Vagina (tissue), 2 donors: ENCODE measurements around the gene PLEKHJ1. TPM values are rescaled to one million over a fixed set of nuclear protein-coding genes. Genes with fewer than 3 reads are reported as not detected.

Experiments
- DNase-seq, 2 donors: peaks; one replicate each; pipeline ENCODE4 v3.0.0-alpha.2; 2017; ENCODE audit errors: extremely low spot score in 2 of 2
- H3K27ac ChIP-seq: fragments of 200-600 bp; sonication (generic); one replicate; pipeline ENCODE4 v1.5.1; 2019
- H3K27me3 ChIP-seq: fragments of 200-600 bp; sonication (generic); one replicate; pipeline ENCODE4 v1.5.1; 2019
- H3K36me3 ChIP-seq, 2 donors: fragments of 200-600 bp; sonication (generic); one replicate each; pipeline ENCODE4 v1.5.1; 2017 to 2019
- H3K4me1 ChIP-seq: fragments of 200-600 bp; sonication (generic); one replicate; pipeline ENCODE4 v1.5.1; 2019
- H3K4me3 ChIP-seq, 2 donors: fragments of 200-600 bp; sonication (generic); 1 replicate in 1 of 2; 2 replicates in 1 of 2; pipeline ENCODE4 v1.5.1; 2016 to 2019
- H3K9me3 ChIP-seq: fragments of 200-600 bp; sonication (generic); one replicate; pipeline ENCODE4 v1.5.1; 2019
- POLR2A ChIP-seq, 2 donors: fragments of 450-650 bp; IDR thresholded peaks; one replicate each; pipeline ENCODE4 v1.6.1; 2017; ENCODE audit warnings: antibody characterized with exemption in 2 of 2, mild to moderate bottlenecking in 2 of 2, moderate library complexity in 2 of 2
- POLR2AphosphoS5 ChIP-seq, 2 donors: sonication (generic); formaldehyde crosslinking; IDR thresholded peaks; one replicate each; pipeline ENCODE4 v1.9.0; 2017; ENCODE audit warnings: antibody characterized with exemption in 2 of 2, mild to moderate bottlenecking in 2 of 2, low read depth in 1 of 2; ENCODE audit not compliant: insufficient read depth in 1 of 2
- intact Hi-C: fragments of 100-400 bp; cut with DNase I; formaldehyde crosslinking; loops from one replicate; pipeline ENCODE4 v1.15.1; 2023
- total RNA-seq: library from RNA; depleted of rRNA; stranded (reverse); fragments of >200 nt; gene quantifications from one replicate; pipeline ENCODE4 v1.2.3, GENCODE V29; 2016
- TF ChIP-seq, protein P1 (sequence below), 3 experiments: fragments of 450-650 bp in 2 of 3; fragments of 200-600 bp in 1 of 3; sonication (generic) in 1 of 3; IDR thresholded peaks; one replicate each; pipeline ENCODE4 v1.5.1; 2017 to 2019; ENCODE audit warnings: antibody characterized with exemption in 3 of 3, mild to moderate bottlenecking in 2 of 3, moderate library complexity in 2 of 3

The PLEKHJ1 gene
- total RNA-seq, 1 donor from 2014 or later, result 30.7 TPM

DNA sequence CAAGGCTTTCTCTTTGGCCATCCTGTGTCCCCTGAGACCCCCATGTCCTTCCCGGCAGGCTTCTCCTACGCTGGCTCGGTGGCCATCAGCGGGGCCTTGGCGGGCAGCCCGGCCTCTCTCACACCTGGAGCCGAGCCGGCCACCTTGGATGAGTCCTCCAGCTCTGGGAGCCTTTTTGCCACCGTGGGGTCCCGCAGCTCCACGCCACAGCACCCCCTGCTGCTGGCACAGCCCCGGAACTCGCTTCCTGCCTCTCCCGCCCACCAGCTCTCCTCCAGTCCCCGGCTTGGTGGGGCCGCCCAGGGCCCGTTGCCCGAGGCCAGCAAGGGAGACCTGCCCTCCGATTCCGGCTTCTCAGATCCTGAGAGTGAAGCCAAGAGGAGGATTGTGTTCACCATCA lies 14.2 kb downstream of the PLEKHJ1 start:
- Histone ChIP-seq H3K4me3 (no peak overlapping the region), H3K36me3 (peaks cover 0 to 50% of the 10 kb centered on the region in 2 donors), H3K27ac (no peak overlapping the region), H3K9me3 (no peaks in the 10 kb centered on the region), H3K27me3 (no peaks in the 10 kb centered on the region), H3K4me1 (no peaks in the 10 kb centered on the region)
- no peak for DNase-seq
- intact Hi-C loops, result no loop called here
- TF ChIP-seq POLR2A (IDR thresholded peaks at IDR 0.05) (no peak), POLR2AphosphoS5 (IDR thresholded peaks at IDR 0.05; ENCODE audit: insufficient read depth in 1 of 2, low read depth in 1 of 2) (no peak)
- TF ChIP-seq, protein P1, sequence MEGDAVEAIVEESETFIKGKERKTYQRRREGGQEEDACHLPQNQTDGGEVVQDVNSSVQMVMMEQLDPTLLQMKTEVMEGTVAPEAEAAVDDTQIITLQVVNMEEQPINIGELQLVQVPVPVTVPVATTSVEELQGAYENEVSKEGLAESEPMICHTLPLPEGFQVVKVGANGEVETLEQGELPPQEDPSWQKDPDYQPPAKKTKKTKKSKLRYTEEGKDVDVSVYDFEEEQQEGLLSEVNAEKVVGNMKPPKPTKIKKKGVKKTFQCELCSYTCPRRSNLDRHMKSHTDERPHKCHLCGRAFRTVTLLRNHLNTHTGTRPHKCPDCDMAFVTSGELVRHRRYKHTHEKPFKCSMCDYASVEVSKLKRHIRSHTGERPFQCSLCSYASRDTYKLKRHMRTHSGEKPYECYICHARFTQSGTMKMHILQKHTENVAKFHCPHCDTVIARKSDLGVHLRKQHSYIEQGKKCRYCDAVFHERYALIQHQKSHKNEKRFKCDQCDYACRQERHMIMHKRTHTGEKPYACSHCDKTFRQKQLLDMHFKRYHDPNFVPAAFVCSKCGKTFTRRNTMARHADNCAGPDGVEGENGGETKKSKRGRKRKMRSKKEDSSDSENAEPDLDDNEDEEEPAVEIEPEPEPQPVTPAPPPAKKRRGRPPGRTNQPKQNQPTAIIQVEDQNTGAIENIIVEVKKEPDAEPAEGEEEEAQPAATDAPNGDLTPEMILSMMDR (IDR thresholded peaks at IDR 0.05), result no peak

DNA sequence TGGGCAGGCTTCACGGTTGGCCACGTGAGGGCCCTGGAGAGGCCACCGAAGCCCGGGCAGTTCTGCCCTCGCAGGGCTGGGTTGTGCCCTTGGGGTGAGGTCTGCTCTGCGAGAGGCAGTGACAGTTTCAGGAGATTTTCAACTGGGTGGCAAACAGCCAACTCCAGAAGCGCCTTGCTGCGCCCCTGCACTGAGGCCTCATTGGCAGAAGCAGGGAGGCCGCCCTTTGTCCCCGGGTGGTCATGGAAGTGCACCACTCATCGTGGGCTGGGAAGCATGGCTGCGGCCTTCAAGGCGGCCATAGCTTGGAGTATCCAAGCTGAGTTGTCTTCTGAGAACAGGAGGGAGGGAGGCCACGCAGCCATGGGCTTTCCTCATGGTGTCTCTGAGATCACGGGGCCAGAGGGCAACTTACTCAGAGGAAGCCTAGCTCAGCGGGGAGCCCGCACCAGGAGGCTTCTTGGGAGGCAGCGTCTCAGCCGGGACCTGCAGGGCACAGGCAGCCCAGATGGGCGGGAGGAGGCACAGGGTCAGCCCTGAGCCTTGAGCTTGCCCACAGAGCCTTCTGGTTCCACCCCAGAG lies 14.8 kb downstream of the PLEKHJ1 start:
- TF ChIP-seq POLR2AphosphoS5 (IDR thresholded peaks at IDR 0.05; ENCODE audit: insufficient read depth in 1 of 2, low read depth in 1 of 2) (no peak), POLR2A (IDR thresholded peaks at IDR 0.05) (no peak)
- TF ChIP-seq, protein P1 (IDR thresholded peaks at IDR 0.05), result no peak
- no peak for DNase-seq
- Histone ChIP-seq H3K27ac (no peak overlapping the region), H3K36me3 (peaks cover 0 to 50% of the 10 kb centered on the region in 2 donors), H3K4me3 (no peak overlapping the region), H3K27me3 (no peaks in the 10 kb centered on the region), H3K4me1 (no peaks in the 10 kb centered on the region), H3K9me3 (no peaks in the 10 kb centered on the region)
- intact Hi-C loops, result no loop called here

DNA sequence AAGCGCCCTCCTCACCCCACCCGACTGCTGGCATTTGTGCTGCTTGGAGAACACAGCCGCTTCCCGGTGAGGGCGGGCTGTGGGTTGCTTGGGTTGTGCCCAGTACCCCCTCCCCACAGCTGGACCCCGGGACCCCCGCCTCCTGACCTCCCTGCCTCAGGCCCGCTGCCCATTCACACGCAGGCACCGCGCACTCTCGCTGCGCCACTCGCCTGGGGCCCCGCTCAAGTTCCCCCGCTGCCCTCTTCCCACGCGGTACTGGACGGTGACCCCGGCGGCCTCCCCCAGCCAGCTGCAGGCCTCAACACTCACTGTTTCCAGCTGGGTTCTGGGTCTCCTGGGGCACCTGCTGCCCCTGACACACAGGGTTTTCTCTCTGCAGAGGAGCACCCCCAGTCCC lies 16.4 kb downstream of the PLEKHJ1 start:
- no peak for TF ChIP-seq POLR2AphosphoS5 (IDR thresholded peaks at IDR 0.05; ENCODE audit: insufficient read depth in 1 of 2, low read depth in 1 of 2)
- no peak for TF ChIP-seq POLR2A (IDR thresholded peaks at IDR 0.05)
- TF ChIP-seq, protein P1 (IDR thresholded peaks at IDR 0.05), result no peak
- Histone ChIP-seq H3K9me3 (no peaks in the 10 kb centered on the region), H3K36me3 (peaks cover 0 to 55% of the 10 kb centered on the region in 2 donors), H3K27ac (no peak overlapping the region), H3K4me1 (no peaks in the 10 kb centered on the region), H3K27me3 (no peaks in the 10 kb centered on the region), H3K4me3 (no peak overlapping the region)
- DNase-seq, result no peak
- intact Hi-C loops, result no loop called here

DNA sequence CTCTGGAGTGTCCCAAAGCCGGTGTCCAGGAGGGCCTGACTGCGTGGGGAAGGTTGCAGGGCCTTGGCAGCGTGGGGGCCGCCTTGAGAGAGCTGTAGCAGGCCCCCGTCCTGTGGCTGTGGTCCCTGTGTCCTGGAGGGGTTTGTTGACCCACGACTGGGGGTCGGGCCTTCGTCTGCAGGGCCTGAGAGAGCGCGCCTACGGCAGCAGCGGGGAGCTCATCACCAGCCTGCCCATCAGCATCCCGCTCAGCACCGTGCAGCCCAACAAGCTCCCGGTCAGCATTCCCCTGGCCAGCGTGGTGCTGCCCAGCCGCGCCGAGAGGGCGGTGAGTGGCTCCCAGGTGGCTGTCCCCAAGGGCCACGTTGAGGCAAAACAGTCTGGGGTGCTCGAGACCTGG lies 18.5 kb downstream of the PLEKHJ1 start:
- Histone ChIP-seq H3K36me3 (peaks cover 0 to 66% of the 10 kb centered on the region in 2 donors), H3K27ac (no peak overlapping the region), H3K4me3 (no peak overlapping the region), H3K4me1 (peaks cover 11% of the 10 kb centered on the region), H3K9me3 (no peaks in the 10 kb centered on the region), H3K27me3 (no peaks in the 10 kb centered on the region)
- DNase-seq, result no peak
- intact Hi-C loops, result no loop called here
- TF ChIP-seq, protein P1 (IDR thresholded peaks at IDR 0.05), result no peak
- TF ChIP-seq POLR2A (IDR thresholded peaks at IDR 0.05) (no peak), POLR2AphosphoS5 (IDR thresholded peaks at IDR 0.05; ENCODE audit: insufficient read depth in 1 of 2, low read depth in 1 of 2) (no peak)

DNA sequence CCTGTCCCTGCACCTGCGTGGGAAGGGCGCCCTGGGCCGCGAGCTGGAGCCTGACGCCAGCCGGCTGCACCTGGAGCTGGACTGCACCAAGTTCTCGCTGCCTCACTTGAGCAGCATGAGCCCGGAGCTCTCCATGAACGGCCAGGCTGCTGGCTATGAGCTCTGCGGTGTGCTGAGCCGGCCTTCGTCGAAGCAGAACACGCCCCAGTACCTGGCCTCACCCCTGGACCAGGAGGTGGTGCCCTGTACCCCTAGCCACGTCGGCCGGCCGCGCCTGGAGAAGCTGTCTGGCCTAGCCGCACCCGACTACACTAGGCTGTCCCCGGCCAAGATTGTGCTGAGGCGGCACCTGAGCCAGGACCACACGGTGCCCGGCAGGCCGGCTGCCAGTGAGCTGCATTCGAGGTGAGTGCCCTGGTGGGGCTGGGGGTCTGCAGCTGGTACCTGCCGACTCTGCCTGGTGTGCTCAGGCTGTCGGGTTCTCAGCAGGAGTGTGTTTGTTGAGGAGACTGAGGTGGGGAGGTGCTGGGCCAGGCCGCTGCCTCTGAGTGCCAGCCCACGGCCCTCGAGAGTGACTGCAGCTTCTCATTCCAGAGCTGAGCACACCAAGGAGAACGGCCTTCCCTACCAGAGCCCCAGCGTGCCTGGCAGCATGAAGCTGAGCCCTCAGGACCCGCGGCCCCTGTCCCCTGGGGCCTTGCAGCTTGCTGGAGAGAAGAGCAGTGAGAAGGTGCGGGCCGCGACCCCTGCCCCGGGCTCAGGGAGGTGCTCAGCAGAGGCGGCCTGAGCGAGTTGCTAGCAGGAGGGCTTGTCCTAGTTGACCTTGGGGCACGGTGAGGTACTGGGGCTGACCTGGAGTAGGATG lies 19.5 kb downstream of the PLEKHJ1 start:
- no peak for DNase-seq
- intact Hi-C loops, result no loop called here
- Histone ChIP-seq H3K27ac (no peak overlapping the region), H3K4me1 (peaks cover 11% of the 10 kb centered on the region), H3K9me3 (no peaks in the 10 kb centered on the region), H3K27me3 (no peaks in the 10 kb centered on the region), H3K36me3 (peaks cover 0 to 68% of the 10 kb centered on the region in 2 donors), H3K4me3 (no peak overlapping the region)
- TF ChIP-seq, protein P1 (IDR thresholded peaks at IDR 0.05), result no peak
- TF ChIP-seq POLR2AphosphoS5 (IDR thresholded peaks at IDR 0.05; ENCODE audit: insufficient read depth in 1 of 2, low read depth in 1 of 2) (peak in 1 of 2 donors; percentile 11), POLR2A (IDR thresholded peaks at IDR 0.05) (no peak)
